ENCODE data around the gene TRIM47. TPM values are rescaled to one million over a fixed set of nuclear protein-coding genes. Genes with fewer than 3 reads are reported as not detected.

TRIM47 gene
- total and polyA plus RNA-seq, 4 donors = 6.9 to 18.5 (median 13.8) TPM

GRCh38 chr17:75904749-75905521, 26.6 kb upstream of the TRIM47 start, which contains the start of gene MRPL38:
Gene MRPL38 (minus strand): TSS chr17:75904884. CDS start chr17:75904875, 9 bp downstream.
- Histone ChIP-seq H3K36me3 (ENCODE audit: control insufficient read depth in 4 of 4, insufficient read depth in 3 of 4, low read depth in 1 of 4, low read length in 3 of 4) (peaks cover 6 to 11% (median 7%) of the 10 kb centered on the region in 4 donors), H3K27ac (ENCODE audit: low read depth in 1 of 2, low read length in 2 of 2) (peak within 1 kb of the TSS; percentile 50 to 87), H3K27me3 (ENCODE audit: control insufficient read depth in 4 of 4, insufficient read depth in 4 of 4, low read length in 3 of 4) (no peaks in the 10 kb centered on the region), H3K9ac (ENCODE audit: low read depth in 1 of 2, low read length in 2 of 2) (peak within 1 kb of the TSS; percentile 75 to 82), H3K9me3 (ENCODE audit: control insufficient read depth in 4 of 4, low read length in 3 of 4) (no peaks in the 10 kb centered on the region), H3K4me1 (ENCODE audit: control insufficient read depth in 4 of 4, insufficient read depth in 4 of 4, low read length in 3 of 4) (peaks cover 5 to 35% (median 22%) of the 10 kb centered on the region in 4 donors), H3K4me3 (ENCODE audit: low read depth in 1 of 3, low read length in 3 of 3) (peak within 1 kb of the TSS; percentile 80 to 92 (median 83))
- TF ChIP-seq RAD21 (IDR thresholded peaks at IDR 0.05) (peak; percentile 97 to 99), JUND (IDR thresholded peaks at IDR 0.05) (peak in 1 of 2 donors; percentile 26), EGR1 (IDR thresholded peaks at IDR 0.05; ENCODE audit: low read depth in 2 of 2) (peak in 1 of 2 donors; percentile 67), SP1 (IDR thresholded peaks at IDR 0.05) (peak; percentile 64), GABPA (IDR thresholded peaks at IDR 0.05 in 1 of 2, conservative IDR thresholded peaks at IDR 0.05 in 1 of 2) (peak in 1 of 2 donors; percentile 82), ATF3 (IDR thresholded peaks at IDR 0.05) (no peak), MAX (IDR thresholded peaks at IDR 0.05) (no peak), CTCF (IDR thresholded peaks at IDR 0.05; ENCODE audit: low read depth, low read length, missing input control) (peak; percentile 98), YY1 (IDR thresholded peaks at IDR 0.05) (peak; percentile 93), NR2F2 (IDR thresholded peaks at IDR 0.05) (no peak), HNF4G (IDR thresholded peaks at IDR 0.05) (no peak), REST (IDR thresholded peaks at IDR 0.05) (peak; percentile 81), RXRA (IDR thresholded peaks at IDR 0.05) (peak; percentile 51 to 58), TAF1 (conservative IDR thresholded peaks at IDR 0.05) (peak; percentile 23), FOXA2 (IDR thresholded peaks at IDR 0.05) (no peak)
- DNase-seq (ENCODE audit: low spot score) = peak; percentile 94
- 2% methylated on average over 69 of the region's 69 CpGs for WGBS

GRCh38 chr17:75902406-75902805, 24.0 kb upstream of the TRIM47 start:
- DNase-seq (ENCODE audit: low spot score) = no peak
- Histone ChIP-seq H3K36me3 (ENCODE audit: control insufficient read depth in 4 of 4, insufficient read depth in 3 of 4, low read depth in 1 of 4, low read length in 3 of 4) (peaks cover 6 to 26% (median 13%) of the 10 kb centered on the region in 4 donors), H3K9ac (ENCODE audit: low read depth in 1 of 2, low read length in 2 of 2) (no peak overlapping the region), H3K4me3 (ENCODE audit: low read depth in 1 of 3, low read length in 3 of 3) (no peak overlapping the region), H3K27me3 (ENCODE audit: control insufficient read depth in 4 of 4, insufficient read depth in 4 of 4, low read length in 3 of 4) (no peaks in the 10 kb centered on the region), H3K4me1 (ENCODE audit: control insufficient read depth in 4 of 4, insufficient read depth in 4 of 4, low read length in 3 of 4) (peaks cover 5 to 40% (median 27%) of the 10 kb centered on the region in 4 donors), H3K27ac (ENCODE audit: low read depth in 1 of 2, low read length in 2 of 2) (no peak overlapping the region), H3K9me3 (ENCODE audit: control insufficient read depth in 4 of 4, low read length in 3 of 4) (no peaks in the 10 kb centered on the region)
- 98% methylated on average over 6 of the region's 6 CpGs for WGBS
- no peak for TF ChIP-seq RXRA (IDR thresholded peaks at IDR 0.05)
- TF ChIP-seq HNF4G (IDR thresholded peaks at IDR 0.05) = no peak
- no peak for TF ChIP-seq TAF1 (conservative IDR thresholded peaks at IDR 0.05)
- no peak for TF ChIP-seq HNF4A (conservative IDR thresholded peaks at IDR 0.05)
- no peak for TF ChIP-seq ATF3 (IDR thresholded peaks at IDR 0.05)
- TF ChIP-seq FOXA2 (IDR thresholded peaks at IDR 0.05) = no peak
- TF ChIP-seq YY1 (IDR thresholded peaks at IDR 0.05) = no peak
- TF ChIP-seq GABPA (IDR thresholded peaks at IDR 0.05 in 1 of 2, conservative IDR thresholded peaks at IDR 0.05 in 1 of 2) = no peak
- no peak for TF ChIP-seq CTCF (IDR thresholded peaks at IDR 0.05; ENCODE audit: low read depth, low read length, missing input control)
- no peak for TF ChIP-seq ZBTB33 (IDR thresholded peaks at IDR 0.05)
- no peak for TF ChIP-seq RAD21 (IDR thresholded peaks at IDR 0.05)
- no peak for TF ChIP-seq JUND (IDR thresholded peaks at IDR 0.05)
- no peak for TF ChIP-seq NR2F2 (IDR thresholded peaks at IDR 0.05)
